H1 (cell line): ENCODE data around the gene ENPP6.

ENCODE experiments used
- CREB1 ChIP-seq: IDR thresholded peaks from 2 replicates; pipeline ENCODE4 v1.6.1; 2012; ENCODE audit warnings: inconsistent platforms
- CTCF ChIP-seq, 3 experiments: IDR thresholded peaks; 1 replicate in 2 of 3; 2 replicates in 1 of 3; pipeline versions ENCODE4 v1.5.1 to v1.6.1; 2011; ENCODE audit warnings: low read length in 3 of 3, mild to moderate bottlenecking in 3 of 3, inconsistent platforms in 2 of 3, low read depth in 1 of 3, moderate library complexity in 1 of 3; ENCODE audit not compliant: insufficient read depth in 1 of 3; ENCODE audit errors: control extremely low read depth in 1 of 3
- EP300 ChIP-seq, 2 experiments: IDR thresholded peaks; 1 replicate in 1 of 2; 2 replicates in 1 of 2; pipeline ENCODE4 v1.6.1; 2011 to 2012; ENCODE audit warnings: low read depth in 2 of 2, low read length in 2 of 2, mild to moderate bottlenecking in 2 of 2, borderline replicate concordance in 1 of 2, inconsistent platforms in 1 of 2, moderate library complexity in 1 of 2
- EZH2 ChIP-seq: fragments of 200-600 bp; sonication (generic); IDR thresholded peaks from 2 replicates; pipeline ENCODE4 v1.7.1; 2012; ENCODE audit warnings: low read depth, mild to moderate bottlenecking, moderate library complexity, low read length, inconsistent platforms; ENCODE audit not compliant: severe bottlenecking
- GABPA ChIP-seq: IDR thresholded peaks from 2 replicates; pipeline ENCODE4 v1.6.1; 2011; ENCODE audit warnings: mild to moderate bottlenecking, low read length, moderate library complexity, borderline replicate concordance; ENCODE audit not compliant: insufficient read depth
- MAX ChIP-seq: IDR thresholded peaks from 2 replicates; pipeline ENCODE4 v1.6.1; 2012; ENCODE audit warnings: inconsistent platforms
- POLR2A ChIP-seq, 2 experiments: IDR thresholded peaks; 1 replicate in 1 of 2; 2 replicates in 1 of 2; pipeline ENCODE4 v1.6.1; 2011; ENCODE audit warnings: low read depth in 2 of 2, low read length in 2 of 2, mild to moderate bottlenecking in 2 of 2; ENCODE audit errors: control extremely low read depth in 1 of 2
- RFX5 ChIP-seq: IDR thresholded peaks from 2 replicates; pipeline ENCODE4 v1.6.1; 2011; ENCODE audit warnings: low read depth, low read length, improper control_type of control experiment, borderline replicate concordance
- SP2 ChIP-seq: IDR thresholded peaks from 2 replicates; pipeline ENCODE4 v1.6.1; 2012; ENCODE audit warnings: mild to moderate bottlenecking, low read length, inconsistent platforms
- SUZ12 ChIP-seq: fragments of 200-600 bp; sonication (generic); IDR thresholded peaks from 2 replicates; pipeline ENCODE4 v1.6.1; 2012; ENCODE audit warnings: mild to moderate bottlenecking, inconsistent platforms, low read length, moderate library complexity, mixed read lengths
- TBP ChIP-seq: IDR thresholded peaks from 2 replicates; pipeline ENCODE4 v1.6.1; 2011; ENCODE audit warnings: low read depth, low read length, improper control_type of control experiment
- TEAD4 ChIP-seq: IDR thresholded peaks from 2 replicates; pipeline ENCODE4 v1.6.1; 2012; ENCODE audit warnings: low read depth, low read length, inconsistent platforms, mixed read lengths
- YY1 ChIP-seq: IDR thresholded peaks from 2 replicates; pipeline ENCODE4 v1.6.1; 2011; ENCODE audit warnings: low read depth, mild to moderate bottlenecking, low read length
- ZNF274 ChIP-seq: IDR thresholded peaks from 2 replicates; pipeline ENCODE4 v1.7.0; 2012; ENCODE audit warnings: low read length, borderline replicate concordance; ENCODE audit errors: extremely low read depth

GRCh38 chr4:184163813-184164212, 53.9 kb downstream of the ENPP6 start:
- TF ChIP-seq POLR2A (IDR thresholded peaks at IDR 0.05; ENCODE audit: control extremely low read depth in 1 of 2, low read depth in 2 of 2, low read length in 2 of 2) (no peak), MAX (no peak), RFX5 (no peak), CTCF (IDR thresholded peaks at IDR 0.05; ENCODE audit: control extremely low read depth in 1 of 3, insufficient read depth in 1 of 3, low read depth in 1 of 3, low read length in 3 of 3) (peak; percentile 76 to 87 (median 84)), GABPA (no peak; the same call in 1 of the 2 replicates), EZH2 (no peak), TEAD4 (no peak), TBP (no peak), ZNF274 (no peak), SP2 (no peak), SUZ12 (no peak), YY1 (0 out of 2 replicates have a peak, but pooled peaks have one; percentile 16), EP300 (IDR thresholded peaks at IDR 0.05; ENCODE audit: borderline replicate concordance in 1 of 2, low read depth in 2 of 2, low read length in 2 of 2) (no peak), CREB1 (0 out of 2 replicates have a peak, but pooled peaks have one; percentile 15)
